HCT116 (cell line): ENCODE data around the gene METTL21C. TPM values are rescaled to one million over a fixed set of nuclear protein-coding genes. Genes with fewer than 3 reads are reported as not detected.

Experiments
- ATAC-seq: fragments of 200-7000 bp; cut with Tn5 transposase; 2 replicates; pipeline ENCODE4 v1.9.1; 2020; ENCODE audit warnings: mild to moderate bottlenecking, moderate library complexity
- BruUV-seq: library from RNA; stranded (reverse); fragments of 400-500 nt; replicated peaks from 2 replicates; lab custom pipeline; 2021; lab: Mats Ljungman, UMichigan
- CTCF ChIA-PET: fragments of 300-600 bp; sonication (Branson Sonifier 250); formaldehyde crosslinking; loops from one replicate; lab custom pipeline; 2021; ENCODE audit warnings: antibody characterized with exemption; lab: Charles Lee
- POLR2A ChIA-PET: fragments of 300-600, 350-600 bp; sonication (Branson Sonifier 250); formaldehyde crosslinking; loops from one replicate; lab custom pipeline; 2021; ENCODE audit warnings: antibody characterized with exemption; lab: Charles Lee
- RAD21 ChIA-PET, 2 experiments: fragments of 300-600 bp; sonication (Branson Sonifier 250); formaldehyde crosslinking; loops; one replicate each; lab custom pipeline; 2023; ENCODE audit warnings: low total read pairs in 2 of 2; ENCODE audit not compliant: uncharacterized antibody in 2 of 2, unreplicated experiment in 2 of 2, low non-redundant PET in 1 of 2; lab: Charles Lee
- DNase-seq: peaks from one replicate; pipeline ENCODE4 v3.0.0-alpha.2; 2010; ENCODE audit warnings: low read depth, low spot score
- H2AFZ ChIP-seq: fragments of 200-600 bp; shearing (Covaris generic), sonication (generic); 2 replicates; pipeline ENCODE4 v1.6.1; 2017; ENCODE audit warnings: low read depth, mixed run types, mixed read lengths, antibody characterized with exemption, low read length; ENCODE audit not compliant: poor library complexity, severe bottlenecking
- H3K27ac ChIP-seq: 2 replicates; pipeline ENCODE4 v1.5.1; 2012; ENCODE audit warnings: low read depth, low read length
- H3K27me3 ChIP-seq: fragments of 200-600 bp; sonication (generic); 2 replicates; pipeline ENCODE4 v1.6.1; 2016; ENCODE audit warnings: mixed run types, low read length, mixed read lengths; ENCODE audit not compliant: insufficient read depth
- H3K36me3 ChIP-seq, 2 experiments: fragments of 200-500 bp in 1 of 2; fragments of 200-600 bp in 1 of 2; sonication (Bioruptor generic) in 1 of 2; sonication (generic) in 1 of 2; 2 replicates each; pipeline versions ENCODE4 v1.5.1 to v1.6.1; 2014 to 2016; ENCODE audit warnings: low read length in 2 of 2, inconsistent platforms in 1 of 2, mixed read lengths in 1 of 2, mixed run types in 1 of 2; ENCODE audit not compliant: insufficient read depth in 2 of 2, control insufficient read depth in 1 of 2
- H3K4me1 ChIP-seq, 2 experiments: fragments of 200-600 bp in 1 of 2; sonication (generic) in 1 of 2; 2 replicates each; pipeline versions ENCODE4 v1.5.1 to v1.6.1; 2012 to 2017; ENCODE audit warnings: low read length in 2 of 2, inconsistent platforms in 1 of 2, mild to moderate bottlenecking in 1 of 2, mixed read lengths in 1 of 2, mixed run types in 1 of 2, moderate library complexity in 1 of 2; ENCODE audit not compliant: insufficient read depth in 2 of 2, control insufficient read depth in 1 of 2
- H3K4me2 ChIP-seq: fragments of 200-600 bp; sonication (generic); 2 replicates; pipeline ENCODE4 v1.6.1; 2017; ENCODE audit warnings: mixed run types, low read length, mixed read lengths
- H3K4me3 ChIP-seq, 2 experiments: fragments of 200-600 bp in 1 of 2; sonication (generic) in 1 of 2; replicated peaks in 1 of 2; 2 replicates each; pipeline ENCODE4 v1.5.1; 2011 to 2016; ENCODE audit warnings: low read length in 2 of 2, control low read depth in 1 of 2, low read depth in 1 of 2, mild to moderate bottlenecking in 1 of 2, mixed read lengths in 1 of 2, mixed run types in 1 of 2
- H3K79me2 ChIP-seq: fragments of 200-600 bp; sonication (generic); 2 replicates; pipeline ENCODE4 v1.6.1; 2017; ENCODE audit warnings: mild to moderate bottlenecking, mixed run types, low read length, moderate library complexity, mixed read lengths; ENCODE audit not compliant: insufficient read depth
- H3K9ac ChIP-seq: fragments of 200-600 bp; sonication (generic); 2 replicates; pipeline ENCODE4 v1.6.1; 2016; ENCODE audit warnings: low read length, mixed read lengths
- H3K9me2 ChIP-seq: fragments of 200-600 bp; sonication (generic), shearing (Covaris generic); 2 replicates; pipeline ENCODE4 v1.6.1; 2017; ENCODE audit warnings: mixed run types, mild to moderate bottlenecking, moderate library complexity; ENCODE audit not compliant: insufficient read depth
- H3K9me3 ChIP-seq, 2 experiments: fragments of 200-500 bp in 1 of 2; fragments of 200-600 bp in 1 of 2; sonication (Bioruptor generic) in 1 of 2; sonication (generic) in 1 of 2; 2 replicates each; pipeline ENCODE4 v1.6.1; 2014 to 2017; ENCODE audit warnings: low read length in 2 of 2, mixed read lengths in 2 of 2, inconsistent platforms in 1 of 2, low read depth in 1 of 2, mild to moderate bottlenecking in 1 of 2, mixed run types in 1 of 2, moderate library complexity in 1 of 2; ENCODE audit not compliant: control insufficient read depth in 1 of 2, insufficient read depth in 1 of 2
- H4K20me1 ChIP-seq: fragments of 200-600 bp; sonication (generic), shearing (Covaris generic); 2 replicates; pipeline ENCODE4 v1.6.1; 2017; ENCODE audit warnings: mixed run types, mild to moderate bottlenecking, moderate library complexity; ENCODE audit not compliant: insufficient read depth
- CEBPB ChIP-seq: IDR thresholded peaks from 2 replicates; pipeline ENCODE4 v1.6.1; 2012; ENCODE audit warnings: low read depth
- CTCF ChIP-seq, 3 experiments: fragments of 200-600 bp in 1 of 3; sonication (generic) in 1 of 3; IDR thresholded peaks in 2 of 3; conservative IDR thresholded peaks in 1 of 3; 2 replicates each; pipeline ENCODE4 v1.5.1; 2012 to 2017; ENCODE audit warnings: low read depth in 2 of 3, low read length in 2 of 3, antibody characterized with exemption in 1 of 3, borderline replicate concordance in 1 of 3, control low read depth in 1 of 3, mild to moderate bottlenecking in 1 of 3, mixed read lengths in 1 of 3, mixed run types in 1 of 3, moderate library complexity in 1 of 3; ENCODE audit not compliant: insufficient read depth in 1 of 3
- ELF1 ChIP-seq: IDR thresholded peaks from 2 replicates; pipeline ENCODE4 v1.6.1; 2012; ENCODE audit warnings: low read depth, borderline replicate concordance
- EZH2 ChIP-seq: fragments of 200-600 bp; sonication (generic); IDR thresholded peaks from 2 replicates; pipeline ENCODE4 v1.6.1; 2017; ENCODE audit warnings: antibody characterized with exemption, mixed run types
- EZH2phosphoT487 ChIP-seq: fragments of 200-600 bp; IDR thresholded peaks from 2 replicates; pipeline ENCODE4 v1.6.1; 2018; ENCODE audit warnings: antibody characterized with exemption, borderline replicate concordance
- JUND ChIP-seq: IDR thresholded peaks from 2 replicates; pipeline ENCODE4 v1.6.1; 2012
- MAX ChIP-seq: IDR thresholded peaks from 2 replicates; pipeline ENCODE4 v1.6.1; 2012
- POLR2A ChIP-seq: IDR thresholded peaks from 2 replicates; pipeline ENCODE4 v1.7.0; 2011; ENCODE audit warnings: borderline replicate concordance; ENCODE audit not compliant: insufficient read depth, insufficient read length; ENCODE audit errors: extremely low read depth
- POLR2AphosphoS5 ChIP-seq: IDR thresholded peaks from 2 replicates; pipeline ENCODE4 v1.6.1; 2011; ENCODE audit warnings: mild to moderate bottlenecking, low read depth, low read length, moderate library complexity
- REST ChIP-seq: IDR thresholded peaks from 2 replicates; pipeline ENCODE4 v1.6.1; 2012; ENCODE audit warnings: low read depth
- SP1 ChIP-seq: IDR thresholded peaks from 2 replicates; pipeline ENCODE4 v1.6.1; 2012; ENCODE audit warnings: low read depth
- SRF ChIP-seq: IDR thresholded peaks from 2 replicates; pipeline ENCODE4 v1.6.1; 2012; ENCODE audit warnings: low read depth
- TCF7L2 ChIP-seq: IDR thresholded peaks from 2 replicates; pipeline ENCODE4 v1.7.0; 2011; ENCODE audit warnings: borderline replicate concordance, inconsistent platforms; ENCODE audit not compliant: insufficient read depth, insufficient read length; ENCODE audit errors: extremely low read depth
- YY1 ChIP-seq: IDR thresholded peaks from 2 replicates; pipeline ENCODE4 v1.6.1; 2011; ENCODE audit warnings: low read length, low read depth, moderate library complexity, mild to moderate bottlenecking; ENCODE audit not compliant: insufficient replicate concordance; ENCODE audit errors: extremely low read depth
- ZNF274 ChIP-seq: fragments of 200-500 bp; sonication (Bioruptor generic); IDR thresholded peaks from 2 replicates; pipeline ENCODE4 v1.6.1; 2014; ENCODE audit warnings: mild to moderate bottlenecking, low read depth, low read length, inconsistent platforms
- intact Hi-C: fragments of 100-400 bp; cut with micrococcal nuclease; formaldehyde crosslinking; loops from 2 replicates; pipeline ENCODE4 v1.10.0; 2022
- total RNA-seq: library from RNA; stranded (reverse); gene quantifications from one replicate; pipeline ENCODE4 v1.2.1, GENCODE V29; 2021; ENCODE audit not compliant: unreplicated experiment

The METTL21C gene
- total RNA-seq, 1 experiment from 2014 or later: not detected

- TF ChIP-seq ELF1 (no peak), SRF (no peak), POLR2AphosphoS5 (no peak), REST (no peak), MAX (no peak), ZNF274 (no peak), EZH2 (no peak), CTCF (IDR thresholded peaks at IDR 0.05 in 2 of 3, conservative IDR thresholded peaks at IDR 0.05 in 1 of 3; ENCODE audit: borderline replicate concordance in 1 of 3, insufficient read depth in 1 of 3, low read depth in 2 of 3, low read length in 2 of 3) (no peak), JUND (no peak), EZH2phosphoT487 (no peak), TCF7L2 (no peak), POLR2A (no peak), YY1 (no peak), CEBPB (no peak), SP1 (no peak)
- intact Hi-C loops: no loop called here
- POLR2A ChIA-PET: no interaction called here
- RAD21 ChIA-PET: no interaction called here
- no peak overlapping the region for H3K4me3 ChIP-seq
- no peaks in the 10 kb centered on the region for H3K79me2 ChIP-seq
- no TSS peak for BruUV-seq
- no peak overlapping the region for H2AFZ ChIP-seq
- H3K36me3 ChIP-seq: peaks cover 24 to 28% of the 10 kb centered on the region in 2 experiments
- ATAC-seq: no peak
- no peak for DNase-seq
- no peaks in the 10 kb centered on the region for H4K20me1 ChIP-seq
- CTCF ChIA-PET: no interaction called here
- no peaks in the 10 kb centered on the region for H3K9me3 ChIP-seq
- no peaks in the 10 kb centered on the region for H3K27me3 ChIP-seq
- no peaks in the 10 kb centered on the region for H3K4me1 ChIP-seq
- no peak overlapping the region for H3K4me2 ChIP-seq
- H3K9ac ChIP-seq: no peak overlapping the region
- H3K27ac ChIP-seq: no peak overlapping the region
- no peaks in the 10 kb centered on the region for H3K9me2 ChIP-seq
Observed at GRCh38 chr13:102651392-102651791, 43.5 kb downstream of the METTL21C start.
